ENCODE measurements around the gene VPS72.

VPS72 gene

GRCh38 chr1:151187205-151187604, 2.8 kb downstream of the VPS72 start:
- DNase-seq (ENCODE audit: low read depth) = no peak

GRCh38 chr1:151184211-151184610, 5.8 kb downstream of the VPS72 start:
- no peak for DNase-seq (ENCODE audit: low read depth)

- no peak for DNase-seq (ENCODE audit: low read depth)
Measured at GRCh38 chr1:151176514-151177045, 13.4 kb downstream of the VPS72 start.

- DNase-seq (ENCODE audit: low read depth) = no peak
Measured at GRCh38 chr1:151175863-151176262, 14.1 kb downstream of the VPS72 start, which contains the start of gene TMOD4. TSS of gene TMOD4 (minus strand) at chr1:151175981. CDS start at chr1:151174875, 1,106 bp downstream.

- DNase-seq (ENCODE audit: low read depth) = no peak
Measured at GRCh38 chr1:151175041-151175741, 14.8 kb downstream of the VPS72 start.

- no peak for DNase-seq (ENCODE audit: low read depth)
Measured at GRCh38 chr1:151171190-151171589, 18.8 kb downstream of the VPS72 start.

- no peak for DNase-seq (ENCODE audit: low read depth)
Measured at GRCh38 chr1:151167116-151167515, 22.9 kb downstream of the VPS72 start.

GRCh38 chr1:151166505-151166956, 23.5 kb downstream of the VPS72 start:
- peak; percentile 36 for DNase-seq (ENCODE audit: low read depth)

- peak; percentile 92 for DNase-seq (ENCODE audit: low read depth)
Measured at GRCh38 chr1:151165738-151166504, 24.1 kb downstream of the VPS72 start, which contains the start of the genes LYSMD1 and SCNM1. TSS of gene LYSMD1 (minus strand) at chr1:151165902. CDS start at chr1:151165258, 644 bp downstream. TSS of gene SCNM1 (plus strand) at chr1:151166144. CDS start at chr1:151166153, 9 bp downstream.

GRCh38 chr1:151165281-151165737, 24.7 kb downstream of the VPS72 start:
- no peak for DNase-seq (ENCODE audit: low read depth)

- no peak for DNase-seq (ENCODE audit: low read depth)
Measured at GRCh38 chr1:151164732-151165280, 25.2 kb downstream of the VPS72 start.

- no peak for DNase-seq (ENCODE audit: low read depth)
Measured at GRCh38 chr1:151159373-151159772, 30.6 kb downstream of the VPS72 start.

GRCh38 chr1:151158751-151159251, 31.2 kb downstream of the VPS72 start:
- DNase-seq (ENCODE audit: low read depth) = no peak

GRCh38 chr1:151158326-151158725, 31.7 kb downstream of the VPS72 start:
- no peak for DNase-seq (ENCODE audit: low read depth)

GRCh38 chr1:151157067-151157531, 32.9 kb downstream of the VPS72 start:
- DNase-seq (ENCODE audit: low read depth) = no peak

GRCh38 chr1:151156515-151156819, 33.5 kb downstream of the VPS72 start, which contains the start of gene TNFAIP8L2:
TSS of gene TNFAIP8L2 (plus strand) at chr1:151156649. CDS start at chr1:151158698, 2,049 bp downstream.
- no peak for DNase-seq (ENCODE audit: low read depth)

GRCh38 chr1:151147665-151148064, 42.3 kb downstream of the VPS72 start:
- no peak for DNase-seq (ENCODE audit: low read depth)

GRCh38 chr1:151147132-151147503, 42.9 kb downstream of the VPS72 start:
- DNase-seq (ENCODE audit: low read depth) = no peak

- peak; percentile 75 for DNase-seq (ENCODE audit: low read depth)
Measured at GRCh38 chr1:151146412-151147131, 43.4 kb downstream of the VPS72 start, which contains the start of gene SEMA6C. TSS of gene SEMA6C (minus strand) at chr1:151146631. CDS start at chr1:151142621, 4,010 bp downstream.

- no peak for DNase-seq (ENCODE audit: low read depth)
Measured at GRCh38 chr1:151146072-151146411, 44.0 kb downstream of the VPS72 start.

GRCh38 chr1:151145304-151146071, 44.5 kb downstream of the VPS72 start:
- no peak for DNase-seq (ENCODE audit: low read depth)

Measured in HS-27A (cell line).